ENCODE results near the gene CNTFR. TPM values are rescaled to one million over a fixed set of nuclear protein-coding genes. Genes with fewer than 3 reads are reported as not detected.

CNTFR gene
- total RNA-seq, 1 experiment from 2014 or later: not detected

DNA sequence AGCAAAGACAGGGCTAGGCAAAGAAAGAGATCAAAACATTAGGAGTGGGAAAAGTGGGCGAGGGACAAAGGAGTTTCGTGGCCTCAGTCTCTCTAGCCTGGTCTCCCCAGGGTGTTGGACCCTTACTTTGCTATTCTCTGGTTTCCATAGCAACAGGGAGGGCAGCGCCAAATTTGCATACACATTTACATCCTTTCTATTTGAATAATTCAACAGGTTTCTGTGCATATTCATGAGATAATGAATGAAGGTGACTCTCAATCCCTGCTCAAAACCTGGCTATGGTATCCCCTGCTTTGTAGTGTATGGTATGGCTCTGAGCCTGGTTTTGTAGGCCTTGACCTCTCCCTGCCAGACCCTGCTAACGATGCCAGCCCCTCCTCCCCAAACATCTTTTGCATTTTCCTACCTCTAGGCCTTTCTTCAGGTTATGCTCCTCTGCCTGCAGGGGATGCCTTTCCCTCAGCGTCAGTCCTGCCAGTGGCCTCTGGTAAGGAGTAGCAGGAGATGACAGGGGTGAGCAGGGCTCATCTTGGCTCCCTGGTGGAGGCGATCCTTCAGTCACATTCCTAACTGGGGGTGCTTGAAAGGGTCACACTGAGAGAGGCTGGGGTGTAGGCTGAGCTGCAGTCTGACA is 12.5 kb upstream of the CNTFR start:
- Histone ChIP-seq H3K4me3 (no peak overlapping the region), H3K27me3 (no peaks in the 10 kb centered on the region), H3K9me3 (no peaks in the 10 kb centered on the region), H3K36me3 (no peaks in the 10 kb centered on the region)
- no peak for DNase-seq

DNA sequence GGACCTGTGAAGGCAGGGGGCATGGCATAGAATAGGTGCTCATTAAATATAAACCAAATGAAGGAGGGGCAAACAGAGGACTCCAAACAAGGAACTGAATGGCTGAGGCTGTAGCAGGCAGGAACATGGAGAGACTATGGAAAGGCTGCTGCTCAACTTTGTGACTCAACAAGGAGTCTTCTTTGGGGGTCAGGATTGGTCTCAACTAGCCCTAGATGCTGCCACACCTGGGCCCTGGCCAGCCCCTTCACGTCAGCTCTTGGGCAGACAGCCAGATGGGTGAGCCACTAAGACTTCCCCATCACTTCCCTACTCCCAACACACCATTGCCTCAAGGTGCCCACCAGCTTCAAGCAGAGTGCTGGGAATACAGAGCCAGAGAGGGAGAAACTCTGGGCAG is 11.4 kb upstream of the CNTFR start:
- Histone ChIP-seq H3K9me3 (no peaks in the 10 kb centered on the region), H3K36me3 (no peaks in the 10 kb centered on the region), H3K4me3 (no peak overlapping the region), H3K27me3 (no peaks in the 10 kb centered on the region)
- no peak for DNase-seq

DNA sequence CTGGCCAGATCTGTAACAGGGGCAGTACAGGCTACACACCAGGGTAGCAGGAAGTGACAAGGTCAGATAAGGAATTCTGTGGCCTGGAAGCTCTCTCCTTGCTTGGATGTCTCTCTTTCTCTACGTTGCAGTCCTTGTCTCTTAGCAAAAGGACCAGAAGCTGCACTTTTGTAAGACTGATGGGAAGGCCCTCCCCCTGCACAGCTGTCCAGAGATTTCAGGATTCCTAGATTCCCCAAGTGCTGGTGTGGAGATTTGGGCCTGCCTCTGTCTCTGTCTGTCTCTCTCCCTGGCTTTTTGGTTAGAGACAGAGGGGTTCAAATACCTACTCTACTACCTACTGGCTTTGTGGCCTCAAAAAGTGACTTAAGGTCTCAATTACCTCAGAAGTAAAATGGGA is 10.0 kb upstream of the CNTFR start:
- Histone ChIP-seq H3K4me3 (no peak overlapping the region), H3K36me3 (no peaks in the 10 kb centered on the region), H3K9me3 (no peaks in the 10 kb centered on the region), H3K27me3 (no peaks in the 10 kb centered on the region)
- no peak for DNase-seq

DNA sequence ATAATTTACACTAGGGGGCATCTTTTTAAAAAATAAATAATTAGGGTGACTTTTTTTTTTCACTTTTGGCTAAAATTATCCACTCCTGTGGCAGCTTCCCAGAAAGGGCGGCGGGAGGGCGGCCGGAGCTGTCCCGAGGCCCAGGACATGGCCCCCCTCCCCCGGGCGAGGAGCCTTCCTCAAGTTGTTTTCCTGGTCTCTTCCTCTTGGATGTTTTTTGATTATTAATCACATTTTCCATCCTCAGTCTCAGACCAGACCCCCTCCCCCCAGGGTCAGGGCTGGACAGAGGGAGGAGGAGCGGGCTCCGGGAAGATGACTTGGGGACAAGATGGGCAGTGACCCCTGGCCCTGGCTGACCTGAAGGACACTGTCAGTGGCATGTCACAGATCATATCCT is 4.7 kb upstream of the CNTFR start:
- Histone ChIP-seq H3K27me3 (peaks cover 2% of the 10 kb centered on the region), H3K36me3 (no peaks in the 10 kb centered on the region), H3K9me3 (no peaks in the 10 kb centered on the region), H3K4me3 (no peak overlapping the region)
- no peak for DNase-seq

DNA sequence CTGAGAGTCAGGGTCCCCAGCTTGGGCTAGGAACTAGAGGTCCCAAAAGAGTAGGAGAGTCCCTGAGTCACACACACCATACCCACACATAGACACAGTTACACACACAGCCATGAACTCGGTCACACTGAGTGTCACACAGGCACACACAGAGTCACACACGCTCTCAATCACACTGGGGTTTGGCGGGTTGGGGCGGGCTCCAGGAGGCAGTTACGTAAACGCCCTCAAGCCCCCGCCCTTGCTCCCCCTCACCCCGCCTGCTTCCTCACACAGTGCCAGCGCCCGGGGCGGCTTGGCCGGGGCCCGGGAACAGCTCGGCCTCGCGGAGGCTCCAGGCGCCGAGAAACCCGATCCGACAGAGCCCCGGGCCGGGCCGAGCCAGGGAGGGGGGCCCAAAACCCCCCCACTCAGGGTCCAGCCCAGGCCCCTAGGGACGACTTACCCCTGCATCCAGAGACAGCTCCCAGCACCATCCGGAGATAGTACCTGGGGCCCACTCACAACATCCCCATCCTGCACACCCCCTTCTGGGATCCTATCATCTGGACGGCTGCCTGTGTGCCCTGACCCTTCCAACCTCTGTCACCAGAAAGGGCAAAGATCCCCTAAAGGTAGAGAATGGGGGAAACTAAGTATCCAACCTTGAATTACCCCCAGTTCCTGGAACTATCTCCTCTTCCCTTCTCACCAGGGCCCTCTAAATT is 3.5 kb upstream of the CNTFR start:
- Histone ChIP-seq H3K4me3 (no peak overlapping the region), H3K27me3 (peaks cover 13% of the 10 kb centered on the region), H3K9me3 (no peaks in the 10 kb centered on the region), H3K36me3 (no peaks in the 10 kb centered on the region)
- no peak for DNase-seq

DNA sequence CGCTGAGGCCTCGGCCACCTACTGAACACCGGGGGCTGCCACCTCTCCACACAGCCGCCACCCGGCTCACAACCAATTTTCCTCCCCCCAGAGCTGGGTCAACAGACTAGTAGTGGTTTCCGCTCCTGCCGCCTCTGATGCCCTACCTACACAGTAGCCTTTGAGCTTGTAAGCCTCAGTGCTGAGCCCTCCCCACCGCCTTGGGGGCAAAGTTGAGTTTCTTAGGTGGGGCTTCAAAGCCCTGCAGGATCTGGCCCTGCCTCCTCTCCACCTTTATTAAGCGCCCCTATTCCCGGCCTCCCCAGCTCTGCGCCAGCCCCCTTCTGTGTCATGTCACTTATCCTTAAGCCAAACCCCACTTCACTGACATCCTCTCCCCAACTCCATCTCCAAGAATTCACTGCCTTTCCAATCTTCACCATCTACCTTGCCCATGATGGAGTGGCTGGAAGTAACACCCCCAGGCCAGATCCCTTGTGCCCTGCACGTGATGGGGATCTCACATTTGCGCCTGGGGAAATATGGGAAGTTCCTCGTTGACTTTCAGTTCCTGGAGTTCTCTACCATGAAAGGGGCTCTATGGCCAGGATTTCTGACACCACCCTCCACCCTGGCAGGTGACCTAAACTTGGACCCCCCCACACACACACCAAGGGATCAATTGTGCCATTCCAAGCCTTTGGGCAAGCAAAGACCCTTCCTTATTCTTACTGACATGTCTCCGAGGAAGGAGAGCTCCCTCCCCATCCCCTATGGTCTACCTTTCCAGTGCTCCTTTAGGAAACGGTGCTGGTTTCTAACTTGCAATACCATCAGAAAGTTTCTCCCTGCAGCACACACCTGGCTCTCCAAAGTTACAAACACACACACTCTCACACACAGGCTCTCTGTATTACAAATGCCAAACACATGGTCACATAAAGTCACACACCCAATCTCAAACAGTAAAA is 2.7 kb upstream of the CNTFR start:
- Histone ChIP-seq H3K9me3 (no peaks in the 10 kb centered on the region), H3K36me3 (no peaks in the 10 kb centered on the region), H3K27me3 (peaks cover 20% of the 10 kb centered on the region), H3K4me3 (no peak overlapping the region)
- DNase-seq: no peak

DNA sequence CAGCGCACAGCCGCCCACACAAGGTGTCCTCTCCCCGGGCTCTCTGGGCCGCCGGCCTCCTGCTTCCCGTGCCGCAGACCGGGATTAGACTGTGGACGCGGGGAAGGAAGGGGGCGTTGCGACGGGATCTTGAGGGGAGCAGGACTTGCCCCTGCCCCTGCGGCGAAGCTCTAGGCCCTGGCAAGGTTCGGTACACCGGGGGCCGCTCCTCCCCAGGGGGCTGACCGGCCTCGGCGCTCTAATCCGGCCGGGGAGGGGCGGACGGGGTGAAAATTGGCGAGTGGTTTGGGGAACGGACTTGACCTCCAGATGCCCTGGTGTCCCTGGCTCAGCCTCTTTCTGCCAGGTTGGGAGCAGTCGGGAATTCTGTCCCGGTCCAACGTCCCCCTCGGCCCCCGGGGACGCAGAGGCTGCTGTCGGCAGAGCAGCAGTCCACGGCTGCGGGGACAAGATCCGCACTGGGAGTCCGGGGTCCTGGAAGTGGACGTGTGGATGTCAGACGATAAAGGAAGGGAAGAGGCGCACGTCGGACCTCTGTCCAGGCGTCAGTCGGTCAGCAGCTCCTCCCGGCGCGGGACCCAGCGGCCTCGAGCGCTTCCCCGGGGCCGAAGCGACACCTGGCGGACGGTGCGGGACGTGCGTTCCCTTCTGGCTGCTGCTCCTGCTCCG is 1.9 kb upstream of the CNTFR start:
- DNase-seq: peak; percentile 63

DNA sequence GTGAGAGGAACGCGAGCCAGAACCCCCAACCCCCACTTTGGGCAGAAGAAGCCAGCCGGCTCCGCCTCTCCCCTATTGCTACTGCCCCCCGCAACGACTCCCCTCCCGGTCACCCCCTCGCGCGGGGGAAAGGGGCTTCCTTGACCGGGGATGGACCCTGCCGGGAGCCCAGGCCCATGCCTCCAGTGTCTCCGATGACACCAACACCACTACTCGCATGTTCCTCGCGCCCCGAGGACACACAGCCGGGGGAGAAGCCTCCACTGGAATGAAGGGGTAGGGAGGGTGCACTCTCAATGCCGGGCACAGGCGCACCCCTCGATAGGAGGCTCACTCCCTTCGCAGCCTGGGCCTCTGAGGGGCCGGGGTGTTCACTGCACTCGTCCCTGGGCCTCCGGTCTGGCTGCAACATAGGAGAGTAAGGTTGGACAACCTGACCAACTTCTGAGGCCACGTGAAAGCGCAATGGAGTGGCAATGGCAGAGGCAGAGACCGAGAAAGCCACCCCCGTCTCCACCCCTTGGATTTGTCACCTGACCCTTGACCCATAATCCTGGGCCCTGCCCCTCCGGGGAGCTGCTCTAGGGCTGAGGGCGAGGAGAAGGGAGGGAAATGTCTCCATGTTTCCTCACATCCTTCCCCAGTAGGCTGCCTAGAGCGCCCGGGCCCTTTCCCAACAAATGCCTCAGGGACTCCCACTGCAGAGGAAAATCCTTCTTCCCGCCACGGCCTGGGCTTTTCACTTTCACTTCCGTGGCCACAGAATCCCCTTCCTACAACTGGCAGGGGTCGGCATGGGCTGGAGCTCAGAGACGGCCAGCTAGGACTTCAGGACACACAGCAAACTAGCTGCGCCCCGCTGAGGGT is 1.1 kb upstream of the CNTFR start:
- no peak for DNase-seq
- H3K9me3 ChIP-seq: no peaks in the 10 kb centered on the region
- no peak overlapping the region for H3K4me3 ChIP-seq
- peaks cover 25% of the 10 kb centered on the region for H3K27me3 ChIP-seq
- H3K36me3 ChIP-seq: no peaks in the 10 kb centered on the region

More for the DNA sequence above, 1.9 kb upstream of the CNTFR start:
- peaks cover 25% of the 10 kb centered on the region for H3K27me3 ChIP-seq
- H3K4me3 ChIP-seq: no peak overlapping the region
- H3K36me3 ChIP-seq: no peaks in the 10 kb centered on the region
- no peaks in the 10 kb centered on the region for H3K9me3 ChIP-seq

DNA sequence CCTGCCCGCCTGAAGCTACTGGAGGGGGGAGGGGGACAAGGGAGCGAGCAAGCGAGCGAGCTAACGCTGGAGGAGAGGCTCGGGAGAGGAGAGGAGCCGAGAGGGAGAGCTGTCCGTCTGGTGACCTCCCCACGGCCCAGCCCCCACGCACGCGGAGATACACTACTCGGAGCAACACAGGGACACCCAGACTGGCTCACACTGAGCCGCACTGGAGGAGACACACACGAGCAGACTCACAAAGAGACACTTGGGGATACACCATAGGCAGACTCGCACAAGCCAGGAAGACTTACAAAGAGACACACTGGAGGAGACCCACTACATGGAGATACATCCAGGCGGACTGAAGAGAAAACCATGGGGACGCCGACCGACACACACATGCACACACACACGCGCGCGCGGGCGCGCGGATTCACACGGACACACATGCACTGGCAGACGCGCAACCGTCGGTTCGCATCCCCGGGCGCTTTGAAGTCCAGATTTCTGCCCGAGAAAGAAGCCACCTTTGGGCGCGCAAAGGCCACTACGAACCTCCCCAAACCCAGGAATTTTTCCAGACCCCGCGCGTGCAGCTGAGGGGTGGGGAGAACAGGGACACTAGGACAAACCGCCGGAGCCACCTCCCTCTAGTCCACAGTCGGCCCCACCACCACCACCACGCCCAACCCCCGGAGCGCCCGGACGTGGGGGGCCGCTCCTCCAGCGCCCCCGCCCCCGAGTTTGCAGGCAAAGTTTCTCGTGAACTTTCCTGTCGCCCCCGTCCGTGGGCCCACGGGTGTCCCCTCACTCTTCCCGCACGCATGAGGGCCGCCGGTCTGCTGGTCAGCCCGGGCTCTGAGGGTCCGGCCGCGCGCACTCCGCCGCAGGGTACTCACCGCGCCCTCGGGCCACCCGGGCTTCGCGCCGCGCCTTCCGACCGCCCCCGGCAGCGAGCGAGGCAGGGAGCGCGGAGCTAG is 571 bp downstream of the CNTFR start:
- no peak overlapping the region; the same call in 1 of the 2 replicates for H3K4me3 ChIP-seq
- peaks cover 25% of the 10 kb centered on the region for H3K27me3 ChIP-seq
- H3K36me3 ChIP-seq: no peaks in the 10 kb centered on the region
- no peaks in the 10 kb centered on the region for H3K9me3 ChIP-seq
- DNase-seq: no peak

DNA sequence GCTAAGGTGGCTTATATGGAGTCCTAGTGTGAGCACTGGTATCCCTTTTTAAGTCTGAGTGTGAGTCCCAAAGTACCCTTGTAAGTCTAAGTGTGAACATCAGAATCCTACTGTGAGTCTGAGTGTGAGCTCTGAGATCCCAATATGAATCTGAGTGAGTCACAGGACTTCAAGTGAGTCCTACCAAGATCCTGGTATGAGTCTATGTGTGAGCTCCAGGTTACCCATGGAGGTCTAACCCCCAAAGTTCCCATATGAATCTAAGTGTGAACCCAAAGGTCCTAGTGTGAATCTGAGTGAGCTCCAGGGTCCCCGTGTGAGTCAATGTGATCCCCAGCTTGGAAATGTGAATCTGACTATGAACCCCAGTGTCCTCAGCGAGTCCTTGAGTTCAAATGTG is 2.3 kb downstream of the CNTFR start:
- Histone ChIP-seq H3K4me3 (no peak overlapping the region), H3K9me3 (no peaks in the 10 kb centered on the region), H3K36me3 (no peaks in the 10 kb centered on the region), H3K27me3 (peaks cover 25% of the 10 kb centered on the region)
- no peak for DNase-seq

DNA sequence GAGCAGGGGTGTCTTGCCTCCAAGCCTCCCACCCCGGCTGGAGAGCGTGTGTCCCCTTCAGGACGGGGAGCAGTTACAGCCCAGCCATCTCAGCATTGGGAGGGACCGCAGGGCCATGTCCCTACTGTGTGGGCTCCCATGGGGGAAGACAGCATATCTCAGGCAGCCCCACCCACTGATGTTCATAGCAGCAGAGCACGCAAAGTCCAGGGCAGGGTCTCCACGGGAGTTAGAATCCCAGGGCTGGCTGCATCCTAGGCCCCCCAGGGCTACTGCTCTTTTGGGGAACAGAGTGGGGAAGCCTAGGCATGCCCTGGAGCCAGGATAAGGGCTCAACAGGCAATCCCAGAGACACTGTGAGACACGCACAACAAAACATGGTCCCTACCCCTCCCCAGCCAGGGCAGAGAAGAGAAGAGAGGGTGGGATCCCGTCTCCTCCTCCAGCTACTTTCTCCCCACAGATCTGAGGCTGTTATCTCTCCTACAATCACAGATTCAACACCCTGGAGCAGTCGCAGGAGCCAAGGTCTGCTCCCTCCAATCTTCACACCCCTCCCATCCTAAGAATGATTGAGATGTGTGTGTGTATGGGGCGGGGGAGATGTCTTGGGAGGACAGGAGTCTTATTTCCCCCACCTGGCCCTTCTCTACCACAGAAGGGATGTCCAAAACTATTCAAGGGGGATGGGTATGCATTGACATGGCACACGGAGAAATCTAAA is 3.4 kb downstream of the CNTFR start:
- H3K27me3 ChIP-seq: peaks cover 25% of the 10 kb centered on the region
- H3K36me3 ChIP-seq: no peaks in the 10 kb centered on the region
- H3K4me3 ChIP-seq: no peak overlapping the region
- DNase-seq: no peak
- H3K9me3 ChIP-seq: no peaks in the 10 kb centered on the region

DNA sequence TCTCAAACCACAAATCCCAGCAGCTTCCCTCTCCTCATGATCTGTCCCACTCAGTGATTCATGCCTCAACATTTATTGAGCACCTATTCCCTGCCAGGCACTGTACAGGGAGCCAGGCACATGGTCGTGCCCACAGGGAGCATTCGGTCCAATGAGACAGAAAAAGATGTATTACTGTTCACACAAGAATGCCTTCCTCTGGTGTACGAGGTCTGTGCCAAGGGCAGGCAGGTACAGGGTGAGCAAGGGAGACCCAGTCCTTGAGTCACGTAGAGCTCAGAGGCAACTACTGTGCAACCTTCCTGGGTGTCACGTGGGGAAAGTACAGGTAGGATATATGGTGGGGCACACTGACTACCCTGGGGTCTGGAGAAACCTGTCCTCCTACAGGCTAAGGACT is 4.6 kb downstream of the CNTFR start:
- no peak overlapping the region for H3K4me3 ChIP-seq
- H3K36me3 ChIP-seq: no peaks in the 10 kb centered on the region
- no peak for DNase-seq
- no peaks in the 10 kb centered on the region for H3K9me3 ChIP-seq
- H3K27me3 ChIP-seq: peaks cover 25% of the 10 kb centered on the region

DNA sequence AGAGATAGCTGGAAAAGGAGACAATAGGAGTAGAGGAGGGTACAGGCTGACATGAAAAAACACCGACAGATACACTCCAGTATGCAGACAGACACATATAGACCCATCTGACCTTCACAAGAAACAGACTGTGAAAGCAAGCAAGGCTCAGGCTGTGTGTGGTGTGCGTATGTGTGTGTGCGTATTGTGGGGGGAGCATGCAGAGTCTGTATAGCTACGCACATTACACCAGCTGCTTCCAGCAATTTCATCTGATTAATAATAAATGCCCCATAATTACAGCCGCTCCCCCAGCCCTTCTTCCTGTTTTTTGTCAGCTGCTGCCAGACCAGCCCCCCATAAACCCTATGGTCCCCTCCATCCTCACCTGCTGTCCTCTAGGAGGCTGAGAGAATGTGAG is 6.7 kb downstream of the CNTFR start:
- Histone ChIP-seq H3K27me3 (peaks cover 9% of the 10 kb centered on the region), H3K36me3 (no peaks in the 10 kb centered on the region), H3K9me3 (no peaks in the 10 kb centered on the region), H3K4me3 (no peak overlapping the region)
- DNase-seq: no peak

DNA sequence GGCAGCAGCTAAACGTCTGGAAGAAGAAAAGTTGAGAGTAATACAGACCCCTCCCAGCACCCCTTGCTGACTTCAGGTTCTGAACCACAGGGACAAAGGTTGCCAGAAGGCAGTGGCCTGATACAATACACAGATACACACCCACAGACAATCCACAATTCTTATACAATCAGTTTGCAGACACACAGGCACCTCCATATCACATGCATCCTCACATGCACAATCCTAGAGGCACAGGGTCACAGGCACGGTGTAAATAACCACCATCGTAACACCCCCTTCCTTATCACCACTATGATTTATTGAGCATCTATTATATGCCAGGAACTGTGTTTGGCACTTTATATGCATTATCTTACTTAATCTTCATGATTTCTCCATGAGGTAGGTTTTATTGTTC is 8.2 kb downstream of the CNTFR start:
- Histone ChIP-seq H3K27me3 (no peaks in the 10 kb centered on the region), H3K4me3 (no peak overlapping the region), H3K9me3 (no peaks in the 10 kb centered on the region), H3K36me3 (no peaks in the 10 kb centered on the region)
- DNase-seq: no peak
